ENCODE data around the gene HOXC10. TPM values are rescaled to one million over a fixed set of nuclear protein-coding genes. Genes with fewer than 3 reads are reported as not detected.

Gene HOXC10
- total RNA-seq, 1 experiment from 2014 or later, result not detected

- TF ChIP-seq AR (CRISPR knock-in tag; IDR thresholded peaks at IDR 0.05), result no peak
- TF ChIP-seq ZMAT4 (CRISPR knock-in tag; IDR thresholded peaks at IDR 0.05), result no peak
Observed at GRCh38 chr12:54024581-54025305, 39.8 kb downstream of the HOXC10 start (continued).

GRCh38 chr12:54025499-54026405, 40.8 kb downstream of the HOXC10 start:
- TF ChIP-seq ZMAT4 (CRISPR knock-in tag; IDR thresholded peaks at IDR 0.05) (no peak), ZNF416 (CRISPR knock-in tag; IDR thresholded peaks at IDR 0.05) (no peak), ZNF219 (CRISPR knock-in tag; IDR thresholded peaks at IDR 0.05; ENCODE audit: borderline replicate concordance) (no peak), NFE2L1 (CRISPR knock-in tag; IDR thresholded peaks at IDR 0.05) (no peak), ZNF396 (CRISPR knock-in tag; IDR thresholded peaks at IDR 0.05; ENCODE audit: borderline replicate concordance) (no peak), KAT7 (CRISPR knock-in tag; IDR thresholded peaks at IDR 0.05; ENCODE audit: borderline replicate concordance) (no peak), FOXP1 (CRISPR knock-in tag; IDR thresholded peaks at IDR 0.05; ENCODE audit: borderline replicate concordance) (no peak), ELF4 (CRISPR knock-in tag; IDR thresholded peaks at IDR 0.05; ENCODE audit: low read depth) (no peak), SOX15 (CRISPR knock-in tag; IDR thresholded peaks at IDR 0.05) (no peak), MYBL2 (CRISPR knock-in tag; IDR thresholded peaks at IDR 0.05) (no peak), ZNF512 (CRISPR knock-in tag; IDR thresholded peaks at IDR 0.05; ENCODE audit: borderline replicate concordance) (no peak), E2F1 (CRISPR knock-in tag; IDR thresholded peaks at IDR 0.05) (no peak)
- Mint-ChIP-seq H3K27me3 (ENCODE audit: low read depth) (peaks cover 100% of the 10 kb centered on the region), H3K9me3 (no peaks in the 10 kb centered on the region), H3K4me3 (no peak overlapping the region), H3K36me3 (no peaks in the 10 kb centered on the region; the same call in 1 of the 2 replicates), H3K27ac (no peak overlapping the region), H3K4me1 (peaks cover 30% of the 10 kb centered on the region)
- DNase-seq (ENCODE audit: low spot score) (no peak), ATAC-seq (no peak)
- ChIA-PET CTCF (interaction anchor here (1.6 to 8.1 kb wide), 4 partner anchors 166 to 182 kb away, joined by 5 to 149 read pairs (median 13); no protein-coding TSS in a partner anchor), POLR2A (interaction anchor here (0.5 kb wide), 1 partner anchor 176 kb away, joined by 4 read pairs; no protein-coding TSS in a partner anchor)
